Psoas muscle (tissue), 8 donors: Measurements from ENCODE around the gene CCDC180. TPM values are rescaled to one million over a fixed set of nuclear protein-coding genes. Genes with fewer than 3 reads are reported as not detected.

Experiments
- ATAC-seq, 4 donors: fragments of 200-7000 bp; cut with Tn5 transposase; one replicate each; pipeline ENCODE4 v1.9.1; 2020; ENCODE audit warnings: moderate library complexity in 3 of 4, mild to moderate bottlenecking in 2 of 4
- DNase-seq, 2 donors: peaks; one replicate each; pipeline ENCODE4 v3.0.0-alpha.2; 2020
- H3K27ac ChIP-seq: fragments of 200-600 bp; one replicate; pipeline ENCODE4 v1.8.0; 2022
- H3K27me3 ChIP-seq, 3 donors: fragments of 200-600 bp in 1 of 3; one replicate each; pipeline versions ENCODE4 v1.6.1 to v1.8.0; 2013 to 2022; ENCODE audit warnings: low read length in 2 of 3, mild to moderate bottlenecking in 2 of 3, moderate library complexity in 1 of 3; ENCODE audit not compliant: insufficient read depth in 3 of 3
- H3K36me3 ChIP-seq, 2 donors: fragments of 200-600 bp in 1 of 2; one replicate each; pipeline versions ENCODE4 v1.6.1 to v1.8.0; 2013 to 2022; ENCODE audit warnings: low read depth in 1 of 2, mild to moderate bottlenecking in 1 of 2, moderate library complexity in 1 of 2; ENCODE audit not compliant: insufficient read depth in 1 of 2
- H3K4me1 ChIP-seq: fragments of 200-600 bp; one replicate; pipeline ENCODE4 v1.8.0; 2022
- H3K4me3 ChIP-seq: fragments of 200-600 bp; one replicate; pipeline ENCODE4 v1.8.0; 2022; ENCODE audit warnings: mild to moderate bottlenecking
- H3K9me3 ChIP-seq: fragments of 200-600 bp; one replicate; pipeline ENCODE4 v1.8.0; 2022
- WGBS, 3 donors: extraction: QIAGEN DNeasy Blood & Tissue Kit; methylation state at CpG; one replicate each; pipeline versions ENCODE4 v1.1.6 to v1.1.7; 2013; 5-methylcytosine and 5-hydroxymethylcytosine counted together
- intact Hi-C, 2 donors: fragments of 100-400 bp; cut with DNase I; formaldehyde crosslinking; loops; one replicate each; pipeline versions ENCODE4 v1.11.0 to v1.14.2; 2022
- polyA plus RNA-seq, 3 donors: library from polyadenylated mRNA; stranded (reverse); fragments of 200-250 nt; gene quantifications; one replicate each; pipeline ENCODE4 v1.2.3, GENCODE V29; 2013
- total RNA-seq, 4 donors: library from RNA; stranded (reverse); fragmentation: NEBNext Ultra II Directional in 2 of 4; extraction: Animal tissue kit (Norgen Biotek cat#: 25700) in 2 of 4; gene quantifications; one replicate each; pipeline versions ENCODE4 v1.2.1 to v1.2.4, GENCODE V29; 2021 to 2023
- TF ChIP-seq, protein P1 (sequence below): fragments of 200-600 bp; IDR thresholded peaks from one replicate; pipeline ENCODE4 v1.8.0; 2022; ENCODE audit warnings: antibody characterized with exemption
- donor health status: healthy with polysubstance abuse.
- donor health status: DM: no; HTN: no; CAD: no; lungs with moderate emphysema.
- donor health status: Bipolar disorder and iron deficiency.
- donor health status: healthy.
- donor health status: DM: yes; HTN: yes; CAD: no.
- donor health status: DM: no; HTN: no; CAD: no.
- donor health status: DM: no; HTN: no; CAD: no.
- donor health status: DM: yes; HTN: yes; CAD: no.

Gene CCDC180
- total and polyA plus RNA-seq, 7 donors = 0.55 to 1.6 (median 0.71) TPM

DNA sequence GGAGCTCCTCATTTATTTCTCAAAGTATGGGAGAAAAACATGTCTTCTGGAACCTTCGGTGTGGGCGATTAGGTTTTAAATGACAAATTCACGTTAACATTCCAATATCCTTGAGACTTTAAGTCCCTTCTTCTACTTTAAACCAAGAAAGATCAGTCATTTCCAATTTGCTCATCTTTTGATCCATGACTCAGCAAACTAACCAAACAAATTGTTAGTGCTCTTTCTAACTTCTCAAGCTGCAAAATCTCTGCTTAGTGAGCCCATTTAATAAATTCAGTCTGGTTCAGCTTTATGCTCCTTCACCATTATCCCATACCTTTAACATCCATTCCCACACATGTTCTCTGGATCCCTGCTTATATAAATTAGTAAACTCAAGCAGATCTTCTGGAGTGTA lies 5.5 kb upstream of the CCDC180 start:
- ATAC-seq (no peak), DNase-seq (no peak)
- peaks cover 16% of the 10 kb centered on the region for H3K9me3 ChIP-seq
- WGBS, 3 donors = 97 to 99% (median 98%) methylated on average over 3 of the region's 3 CpGs
- intact Hi-C loops = no loop called here
- no peak overlapping the region for H3K27ac ChIP-seq
- H3K4me3 ChIP-seq = no peak overlapping the region
- peaks cover 0 to 18% (median 0%) of the 10 kb centered on the region in 3 donors for H3K27me3 ChIP-seq
- peaks cover 4% of the 10 kb centered on the region for H3K4me1 ChIP-seq
- no peaks in the 10 kb centered on the region for H3K36me3 ChIP-seq
- TF ChIP-seq, protein P1, sequence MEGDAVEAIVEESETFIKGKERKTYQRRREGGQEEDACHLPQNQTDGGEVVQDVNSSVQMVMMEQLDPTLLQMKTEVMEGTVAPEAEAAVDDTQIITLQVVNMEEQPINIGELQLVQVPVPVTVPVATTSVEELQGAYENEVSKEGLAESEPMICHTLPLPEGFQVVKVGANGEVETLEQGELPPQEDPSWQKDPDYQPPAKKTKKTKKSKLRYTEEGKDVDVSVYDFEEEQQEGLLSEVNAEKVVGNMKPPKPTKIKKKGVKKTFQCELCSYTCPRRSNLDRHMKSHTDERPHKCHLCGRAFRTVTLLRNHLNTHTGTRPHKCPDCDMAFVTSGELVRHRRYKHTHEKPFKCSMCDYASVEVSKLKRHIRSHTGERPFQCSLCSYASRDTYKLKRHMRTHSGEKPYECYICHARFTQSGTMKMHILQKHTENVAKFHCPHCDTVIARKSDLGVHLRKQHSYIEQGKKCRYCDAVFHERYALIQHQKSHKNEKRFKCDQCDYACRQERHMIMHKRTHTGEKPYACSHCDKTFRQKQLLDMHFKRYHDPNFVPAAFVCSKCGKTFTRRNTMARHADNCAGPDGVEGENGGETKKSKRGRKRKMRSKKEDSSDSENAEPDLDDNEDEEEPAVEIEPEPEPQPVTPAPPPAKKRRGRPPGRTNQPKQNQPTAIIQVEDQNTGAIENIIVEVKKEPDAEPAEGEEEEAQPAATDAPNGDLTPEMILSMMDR = no peak

- Histone ChIP-seq H3K4me1 (peaks cover 8% of the 10 kb centered on the region), H3K4me3 (no peak overlapping the region), H3K27ac (no peak overlapping the region), H3K27me3 (peaks cover 0 to 22% (median 0%) of the 10 kb centered on the region in 3 donors), H3K9me3 (peaks cover 6% of the 10 kb centered on the region), H3K36me3 (no peaks in the 10 kb centered on the region)
- no peak for ATAC-seq
- DNase-seq = no peak
- intact Hi-C loops = no loop called here
- WGBS, 3 donors = 89% methylated on average over 2 of the region's 2 CpGs
- TF ChIP-seq, protein P1 = no peak
These were observed 2.9 kb upstream of the CCDC180 start for GRCh38 chr9:97304586-97304985.

- H3K27ac ChIP-seq = no peak overlapping the region
- no peak for DNase-seq
- ATAC-seq = no peak
- TF ChIP-seq, protein P1 = no peak
- H3K27me3 ChIP-seq = peaks cover 0 to 22% (median 0%) of the 10 kb centered on the region in 3 donors
- H3K4me3 ChIP-seq = no peak overlapping the region
- H3K9me3 ChIP-seq = peaks cover 6% of the 10 kb centered on the region
- intact Hi-C loops = no loop called here
- H3K4me1 ChIP-seq = peaks cover 8% of the 10 kb centered on the region
- 83 to 86% (median 83%) methylated on average over 7 of the region's 7 CpGs for WGBS, 3 donors
- H3K36me3 ChIP-seq = no peaks in the 10 kb centered on the region
These were observed 1.8 kb upstream of the CCDC180 start for GRCh38 chr9:97305501-97306298.

GRCh38 chr9:97307091-97307490 lies 368 bp upstream of the CCDC180 start:
- 0 to 17% (median 2%) methylated on average over 17 to 19 of the region's 19 CpGs for WGBS, 3 donors
- TF ChIP-seq, protein P1 = no peak
- no peak overlapping the region for H3K27ac ChIP-seq
- DNase-seq (peak; percentile 71 to 90), ATAC-seq (peak; percentile 72 to 97 (median 85))
- H3K4me1 ChIP-seq = peaks cover 8% of the 10 kb centered on the region
- peaks cover 0 to 22% (median 0%) of the 10 kb centered on the region in 3 donors for H3K27me3 ChIP-seq
- peak overlapping the region; percentile 41 for H3K4me3 ChIP-seq
- H3K9me3 ChIP-seq = peaks cover 6% of the 10 kb centered on the region
- intact Hi-C loops = no loop called here
- no peaks in the 10 kb centered on the region for H3K36me3 ChIP-seq
